ENCODE data around the gene FER1L5. TPM values are rescaled to one million over a fixed set of nuclear protein-coding genes. Genes with fewer than 3 reads are reported as not detected.
A peak's percentile ranks its signal among the peaks of the same experiment; 100 is the strongest.

The FER1L5 gene
- total and polyA plus RNA-seq, 9 of the 15 experiments (the other 6 are each of a cell fraction or from before 2014, with no cell fraction given) = 0.01 TPM; not detected in 6

- TF ChIP-seq E2F8 (IDR thresholded peaks at IDR 0.05; ENCODE audit: low read depth, partially characterized antibody) = peak; percentile 64
- TF ChIP-seq RBM22 (IDR thresholded peaks at IDR 0.05; ENCODE audit: low read depth, low read length, poor library complexity, severe bottlenecking) = peak; percentile 77
- peak; percentile 53 for TF ChIP-seq ZBTB12 (CRISPR knock-in tag; IDR thresholded peaks at IDR 0.05)
- 0 out of 2 replicates have a peak, but pooled peaks have one; percentile 40 for TF ChIP-seq NCOA6 (IDR thresholded peaks at IDR 0.05)
- TF ChIP-seq FOXO4 (CRISPR knock-in tag; IDR thresholded peaks at IDR 0.05) = no peak
- TF ChIP-seq ZNF76 (CRISPR knock-in tag; IDR thresholded peaks at IDR 0.05; ENCODE audit: borderline replicate concordance) = peak; percentile 78; the same call in 1 of the 2 replicates
- peak; percentile 86 for TF ChIP-seq EGR1 (conservative IDR thresholded peaks at IDR 0.05)
- peak; percentile 76; the same call in 1 of the 2 replicates for TF ChIP-seq ZNF644 (tag; IDR thresholded peaks at IDR 0.05; ENCODE audit: low read depth)
- no peak for TF ChIP-seq ARHGAP35 (IDR thresholded peaks at IDR 0.05; ENCODE audit: partially characterized antibody)
- TF ChIP-seq ZNF212 (CRISPR knock-in tag; IDR thresholded peaks at IDR 0.05) = no peak
- no peak for TF ChIP-seq ZNF778 (CRISPR knock-in tag; IDR thresholded peaks at IDR 0.05)
- TF ChIP-seq REST (IDR thresholded peaks at IDR 0.05; ENCODE audit: borderline replicate concordance) = no peak
- peak; percentile 78; the same call in 1 of the 2 replicates for TF ChIP-seq REST (CRISPR knock-in tag; IDR thresholded peaks at IDR 0.05; ENCODE audit: low read depth)
Measured at GRCh38 chr2:96638144-96639121, 4.1 kb upstream of the FER1L5 start, which contains the start of gene KANSL3 (continued).
